ENCODE data around the gene UNC5CL. TPM values are rescaled to one million over a fixed set of nuclear protein-coding genes. Genes with fewer than 3 reads are reported as not detected.

Gene UNC5CL
- total and polyA plus RNA-seq, 9 of the 15 experiments (the other 6 are each of a cell fraction or from before 2014, with no cell fraction given), result 0.07 to 1.8 (median 0.62) TPM; not detected in 1

GRCh38 chr6:41073203-41073967, 34.4 kb upstream of the UNC5CL start (continued):
- TF ChIP-seq, protein P1, sequence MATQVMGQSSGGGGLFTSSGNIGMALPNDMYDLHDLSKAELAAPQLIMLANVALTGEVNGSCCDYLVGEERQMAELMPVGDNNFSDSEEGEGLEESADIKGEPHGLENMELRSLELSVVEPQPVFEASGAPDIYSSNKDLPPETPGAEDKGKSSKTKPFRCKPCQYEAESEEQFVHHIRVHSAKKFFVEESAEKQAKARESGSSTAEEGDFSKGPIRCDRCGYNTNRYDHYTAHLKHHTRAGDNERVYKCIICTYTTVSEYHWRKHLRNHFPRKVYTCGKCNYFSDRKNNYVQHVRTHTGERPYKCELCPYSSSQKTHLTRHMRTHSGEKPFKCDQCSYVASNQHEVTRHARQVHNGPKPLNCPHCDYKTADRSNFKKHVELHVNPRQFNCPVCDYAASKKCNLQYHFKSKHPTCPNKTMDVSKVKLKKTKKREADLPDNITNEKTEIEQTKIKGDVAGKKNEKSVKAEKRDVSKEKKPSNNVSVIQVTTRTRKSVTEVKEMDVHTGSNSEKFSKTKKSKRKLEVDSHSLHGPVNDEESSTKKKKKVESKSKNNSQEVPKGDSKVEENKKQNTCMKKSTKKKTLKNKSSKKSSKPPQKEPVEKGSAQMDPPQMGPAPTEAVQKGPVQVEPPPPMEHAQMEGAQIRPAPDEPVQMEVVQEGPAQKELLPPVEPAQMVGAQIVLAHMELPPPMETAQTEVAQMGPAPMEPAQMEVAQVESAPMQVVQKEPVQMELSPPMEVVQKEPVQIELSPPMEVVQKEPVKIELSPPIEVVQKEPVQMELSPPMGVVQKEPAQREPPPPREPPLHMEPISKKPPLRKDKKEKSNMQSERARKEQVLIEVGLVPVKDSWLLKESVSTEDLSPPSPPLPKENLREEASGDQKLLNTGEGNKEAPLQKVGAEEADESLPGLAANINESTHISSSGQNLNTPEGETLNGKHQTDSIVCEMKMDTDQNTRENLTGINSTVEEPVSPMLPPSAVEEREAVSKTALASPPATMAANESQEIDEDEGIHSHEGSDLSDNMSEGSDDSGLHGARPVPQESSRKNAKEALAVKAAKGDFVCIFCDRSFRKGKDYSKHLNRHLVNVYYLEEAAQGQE (IDR thresholded peaks at IDR 0.05; ENCODE audit: borderline replicate concordance), result peak; percentile 12; the same call in 1 of the 2 replicates
- TF ChIP-seq, protein P1 (CRISPR knock-in tag; IDR thresholded peaks at IDR 0.05; ENCODE audit: low read depth), result peak; percentile 53; the same call in 1 of the 2 replicates
- no peak for TF ChIP-seq ZNF445 (CRISPR knock-in tag; IDR thresholded peaks at IDR 0.05; ENCODE audit: low read depth)
- TF ChIP-seq, protein P2, sequence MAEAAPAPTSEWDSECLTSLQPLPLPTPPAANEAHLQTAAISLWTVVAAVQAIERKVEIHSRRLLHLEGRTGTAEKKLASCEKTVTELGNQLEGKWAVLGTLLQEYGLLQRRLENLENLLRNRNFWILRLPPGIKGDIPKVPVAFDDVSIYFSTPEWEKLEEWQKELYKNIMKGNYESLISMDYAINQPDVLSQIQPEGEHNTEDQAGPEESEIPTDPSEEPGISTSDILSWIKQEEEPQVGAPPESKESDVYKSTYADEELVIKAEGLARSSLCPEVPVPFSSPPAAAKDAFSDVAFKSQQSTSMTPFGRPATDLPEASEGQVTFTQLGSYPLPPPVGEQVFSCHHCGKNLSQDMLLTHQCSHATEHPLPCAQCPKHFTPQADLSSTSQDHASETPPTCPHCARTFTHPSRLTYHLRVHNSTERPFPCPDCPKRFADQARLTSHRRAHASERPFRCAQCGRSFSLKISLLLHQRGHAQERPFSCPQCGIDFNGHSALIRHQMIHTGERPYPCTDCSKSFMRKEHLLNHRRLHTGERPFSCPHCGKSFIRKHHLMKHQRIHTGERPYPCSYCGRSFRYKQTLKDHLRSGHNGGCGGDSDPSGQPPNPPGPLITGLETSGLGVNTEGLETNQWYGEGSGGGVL (CRISPR knock-in tag; IDR thresholded peaks at IDR 0.05), result no peak
- TF ChIP-seq, protein P3, sequence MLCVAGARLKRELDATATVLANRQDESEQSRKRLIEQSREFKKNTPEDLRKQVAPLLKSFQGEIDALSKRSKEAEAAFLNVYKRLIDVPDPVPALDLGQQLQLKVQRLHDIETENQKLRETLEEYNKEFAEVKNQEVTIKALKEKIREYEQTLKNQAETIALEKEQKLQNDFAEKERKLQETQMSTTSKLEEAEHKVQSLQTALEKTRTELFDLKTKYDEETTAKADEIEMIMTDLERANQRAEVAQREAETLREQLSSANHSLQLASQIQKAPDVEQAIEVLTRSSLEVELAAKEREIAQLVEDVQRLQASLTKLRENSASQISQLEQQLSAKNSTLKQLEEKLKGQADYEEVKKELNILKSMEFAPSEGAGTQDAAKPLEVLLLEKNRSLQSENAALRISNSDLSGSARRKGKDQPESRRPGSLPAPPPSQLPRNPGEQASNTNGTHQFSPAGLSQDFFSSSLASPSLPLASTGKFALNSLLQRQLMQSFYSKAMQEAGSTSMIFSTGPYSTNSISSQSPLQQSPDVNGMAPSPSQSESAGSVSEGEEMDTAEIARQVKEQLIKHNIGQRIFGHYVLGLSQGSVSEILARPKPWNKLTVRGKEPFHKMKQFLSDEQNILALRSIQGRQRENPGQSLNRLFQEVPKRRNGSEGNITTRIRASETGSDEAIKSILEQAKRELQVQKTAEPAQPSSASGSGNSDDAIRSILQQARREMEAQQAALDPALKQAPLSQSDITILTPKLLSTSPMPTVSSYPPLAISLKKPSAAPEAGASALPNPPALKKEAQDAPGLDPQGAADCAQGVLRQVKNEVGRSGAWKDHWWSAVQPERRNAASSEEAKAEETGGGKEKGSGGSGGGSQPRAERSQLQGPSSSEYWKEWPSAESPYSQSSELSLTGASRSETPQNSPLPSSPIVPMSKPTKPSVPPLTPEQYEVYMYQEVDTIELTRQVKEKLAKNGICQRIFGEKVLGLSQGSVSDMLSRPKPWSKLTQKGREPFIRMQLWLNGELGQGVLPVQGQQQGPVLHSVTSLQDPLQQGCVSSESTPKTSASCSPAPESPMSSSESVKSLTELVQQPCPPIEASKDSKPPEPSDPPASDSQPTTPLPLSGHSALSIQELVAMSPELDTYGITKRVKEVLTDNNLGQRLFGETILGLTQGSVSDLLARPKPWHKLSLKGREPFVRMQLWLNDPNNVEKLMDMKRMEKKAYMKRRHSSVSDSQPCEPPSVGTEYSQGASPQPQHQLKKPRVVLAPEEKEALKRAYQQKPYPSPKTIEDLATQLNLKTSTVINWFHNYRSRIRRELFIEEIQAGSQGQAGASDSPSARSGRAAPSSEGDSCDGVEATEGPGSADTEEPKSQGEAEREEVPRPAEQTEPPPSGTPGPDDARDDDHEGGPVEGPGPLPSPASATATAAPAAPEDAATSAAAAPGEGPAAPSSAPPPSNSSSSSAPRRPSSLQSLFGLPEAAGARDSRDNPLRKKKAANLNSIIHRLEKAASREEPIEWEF (CRISPR knock-in tag; IDR thresholded peaks at IDR 0.05), result no peak
- TF ChIP-seq, protein P4, sequence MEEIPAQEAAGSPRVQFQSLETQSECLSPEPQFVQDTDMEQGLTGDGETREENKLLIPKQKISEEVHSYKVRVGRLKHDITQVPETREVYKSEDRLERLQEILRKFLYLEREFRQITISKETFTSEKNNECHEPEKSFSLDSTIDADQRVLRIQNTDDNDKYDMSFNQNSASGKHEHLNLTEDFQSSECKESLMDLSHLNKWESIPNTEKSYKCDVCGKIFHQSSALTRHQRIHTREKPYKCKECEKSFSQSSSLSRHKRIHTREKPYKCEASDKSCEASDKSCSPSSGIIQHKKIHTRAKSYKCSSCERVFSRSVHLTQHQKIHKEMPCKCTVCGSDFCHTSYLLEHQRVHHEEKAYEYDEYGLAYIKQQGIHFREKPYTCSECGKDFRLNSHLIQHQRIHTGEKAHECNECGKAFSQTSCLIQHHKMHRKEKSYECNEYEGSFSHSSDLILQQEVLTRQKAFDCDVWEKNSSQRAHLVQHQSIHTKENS (CRISPR knock-in tag; IDR thresholded peaks at IDR 0.05), result no peak
- TF ChIP-seq ZNF695 (CRISPR knock-in tag; IDR thresholded peaks at IDR 0.05), result no peak
- no peak for TF ChIP-seq NFIX (CRISPR knock-in tag; IDR thresholded peaks at IDR 0.05; ENCODE audit: low read depth)
- no peak for TF ChIP-seq ADNP (tag; IDR thresholded peaks at IDR 0.05)
- no peak; the same call in 1 of the 2 replicates for TF ChIP-seq TCF7 (IDR thresholded peaks at IDR 0.05; ENCODE audit: borderline replicate concordance)

All from K562 (cell line).